ENCODE results near the gene GYPB.

DNA sequence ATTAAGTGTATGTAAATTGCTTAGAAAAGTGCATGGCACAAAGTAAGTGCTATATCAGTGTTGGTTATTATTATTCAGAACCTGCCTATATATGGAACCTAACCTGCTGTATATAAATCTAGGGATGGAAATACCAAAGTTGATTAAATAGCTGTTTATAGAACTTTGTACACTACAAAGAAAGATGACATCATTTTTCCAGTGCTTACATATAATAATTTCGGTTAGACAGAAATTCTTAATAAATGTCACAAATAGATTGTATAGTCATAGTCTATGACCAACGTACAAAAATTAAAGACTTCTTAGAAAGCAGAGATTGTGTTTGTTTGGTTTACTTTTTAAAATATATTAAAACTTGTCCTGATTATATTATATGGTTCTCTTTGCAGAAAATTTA lies 4.4 kb downstream of the GYPB start:
- TF ChIP-seq, protein P1, sequence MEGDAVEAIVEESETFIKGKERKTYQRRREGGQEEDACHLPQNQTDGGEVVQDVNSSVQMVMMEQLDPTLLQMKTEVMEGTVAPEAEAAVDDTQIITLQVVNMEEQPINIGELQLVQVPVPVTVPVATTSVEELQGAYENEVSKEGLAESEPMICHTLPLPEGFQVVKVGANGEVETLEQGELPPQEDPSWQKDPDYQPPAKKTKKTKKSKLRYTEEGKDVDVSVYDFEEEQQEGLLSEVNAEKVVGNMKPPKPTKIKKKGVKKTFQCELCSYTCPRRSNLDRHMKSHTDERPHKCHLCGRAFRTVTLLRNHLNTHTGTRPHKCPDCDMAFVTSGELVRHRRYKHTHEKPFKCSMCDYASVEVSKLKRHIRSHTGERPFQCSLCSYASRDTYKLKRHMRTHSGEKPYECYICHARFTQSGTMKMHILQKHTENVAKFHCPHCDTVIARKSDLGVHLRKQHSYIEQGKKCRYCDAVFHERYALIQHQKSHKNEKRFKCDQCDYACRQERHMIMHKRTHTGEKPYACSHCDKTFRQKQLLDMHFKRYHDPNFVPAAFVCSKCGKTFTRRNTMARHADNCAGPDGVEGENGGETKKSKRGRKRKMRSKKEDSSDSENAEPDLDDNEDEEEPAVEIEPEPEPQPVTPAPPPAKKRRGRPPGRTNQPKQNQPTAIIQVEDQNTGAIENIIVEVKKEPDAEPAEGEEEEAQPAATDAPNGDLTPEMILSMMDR (IDR thresholded peaks at IDR 0.05): no peak
- TF ChIP-seq ZNF138 (CRISPR knock-in tag; conservative IDR thresholded peaks at IDR 0.05): no peak
- no peak for TF ChIP-seq FOXJ3 (CRISPR knock-in tag; IDR thresholded peaks at IDR 0.05; ENCODE audit: borderline replicate concordance)
- TF ChIP-seq, protein P2, sequence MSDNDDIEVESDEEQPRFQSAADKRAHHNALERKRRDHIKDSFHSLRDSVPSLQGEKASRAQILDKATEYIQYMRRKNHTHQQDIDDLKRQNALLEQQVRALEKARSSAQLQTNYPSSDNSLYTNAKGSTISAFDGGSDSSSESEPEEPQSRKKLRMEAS (CRISPR knock-in tag; IDR thresholded peaks at IDR 0.05): no peak
- no peak for TF ChIP-seq NFE2L1 (CRISPR knock-in tag; IDR thresholded peaks at IDR 0.05)
- TF ChIP-seq, protein P3, sequence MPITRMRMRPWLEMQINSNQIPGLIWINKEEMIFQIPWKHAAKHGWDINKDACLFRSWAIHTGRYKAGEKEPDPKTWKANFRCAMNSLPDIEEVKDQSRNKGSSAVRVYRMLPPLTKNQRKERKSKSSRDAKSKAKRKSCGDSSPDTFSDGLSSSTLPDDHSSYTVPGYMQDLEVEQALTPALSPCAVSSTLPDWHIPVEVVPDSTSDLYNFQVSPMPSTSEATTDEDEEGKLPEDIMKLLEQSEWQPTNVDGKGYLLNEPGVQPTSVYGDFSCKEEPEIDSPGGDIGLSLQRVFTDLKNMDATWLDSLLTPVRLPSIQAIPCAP (CRISPR knock-in tag; IDR thresholded peaks at IDR 0.05): no peak
- TF ChIP-seq TP53 (CRISPR knock-in tag; IDR thresholded peaks at IDR 0.05): no peak
- TF ChIP-seq ATF1 (CRISPR knock-in tag; IDR thresholded peaks at IDR 0.05): no peak
- TF ChIP-seq ZNF232 (CRISPR knock-in tag; IDR thresholded peaks at IDR 0.05): no peak
- TF ChIP-seq, protein P4, sequence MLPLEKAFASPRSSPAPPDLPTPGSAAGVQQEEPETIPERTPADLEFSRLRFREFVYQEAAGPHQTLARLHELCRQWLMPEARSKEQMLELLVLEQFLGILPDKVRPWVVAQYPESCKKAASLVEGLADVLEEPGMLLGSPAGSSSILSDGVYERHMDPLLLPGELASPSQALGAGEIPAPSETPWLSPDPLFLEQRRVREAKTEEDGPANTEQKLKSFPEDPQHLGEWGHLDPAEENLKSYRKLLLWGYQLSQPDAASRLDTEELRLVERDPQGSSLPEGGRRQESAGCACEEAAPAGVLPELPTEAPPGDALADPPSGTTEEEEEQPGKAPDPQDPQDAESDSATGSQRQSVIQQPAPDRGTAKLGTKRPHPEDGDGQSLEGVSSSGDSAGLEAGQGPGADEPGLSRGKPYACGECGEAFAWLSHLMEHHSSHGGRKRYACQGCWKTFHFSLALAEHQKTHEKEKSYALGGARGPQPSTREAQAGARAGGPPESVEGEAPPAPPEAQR (CRISPR knock-in tag; IDR thresholded peaks at IDR 0.05): no peak

Measured in WTC11 (cell line).